ENCODE data around the gene LDLRAP1.

The LDLRAP1 gene

DNA sequence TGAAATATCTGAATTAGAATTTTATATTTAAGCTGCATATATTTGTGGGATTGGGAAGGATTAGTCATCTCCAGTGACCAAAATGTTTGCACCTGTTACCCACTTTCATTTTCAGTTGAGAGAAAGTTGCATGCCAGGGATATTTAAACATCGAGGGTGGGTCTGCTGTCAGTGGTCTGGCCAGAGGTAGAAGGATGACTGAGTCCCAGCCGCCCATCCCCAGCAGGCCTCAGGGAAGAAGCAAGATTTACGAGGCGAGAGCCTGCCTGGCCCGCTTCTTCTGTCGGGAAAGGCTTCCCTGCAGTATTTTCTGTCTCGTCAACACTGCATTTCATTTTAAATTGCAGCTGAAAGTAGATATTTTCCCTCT, 71.8 kb downstream of the LDLRAP1 start:
- Histone ChIP-seq H3K27ac (no peak overlapping the region), H3K4me2 (peak overlapping the region in 10 of 11 experiments; percentile 99 to 100 (median 100); a peak in 17 of 22 replicates), H3K27me3 (peaks cover 23 to 40% (median 32%) of the 10 kb centered on the region in 11 experiments), H4K20me1 (peaks cover 0 to 34% (median 11%) of the 10 kb centered on the region in 11 experiments; a peak in 13 of 22 replicates), H3K9me3 (replicated peaks in 1 of 11) (no peaks in the 10 kb centered on the region), H3K36me3 (no peaks in the 10 kb centered on the region), H3K4me1 (peaks cover 11 to 49% (median 30%) of the 10 kb centered on the region in 10 experiments), H3K4me3 (no peak overlapping the region), H3K9ac (no peak overlapping the region)
- no peak for TF ChIP-seq Cebpa-rat (IDR thresholded peaks at IDR 0.05)

- Histone ChIP-seq H3K4me1 (peaks cover 11 to 49% (median 30%) of the 10 kb centered on the region in 10 experiments), H3K27ac (peak overlapping the region in 2 of 11 experiments; percentile 64; a peak in 4 of 22 replicates)
These were observed 72.2 kb downstream of the LDLRAP1 start for GRCh38 chr1:25615563-25616094.

DNA sequence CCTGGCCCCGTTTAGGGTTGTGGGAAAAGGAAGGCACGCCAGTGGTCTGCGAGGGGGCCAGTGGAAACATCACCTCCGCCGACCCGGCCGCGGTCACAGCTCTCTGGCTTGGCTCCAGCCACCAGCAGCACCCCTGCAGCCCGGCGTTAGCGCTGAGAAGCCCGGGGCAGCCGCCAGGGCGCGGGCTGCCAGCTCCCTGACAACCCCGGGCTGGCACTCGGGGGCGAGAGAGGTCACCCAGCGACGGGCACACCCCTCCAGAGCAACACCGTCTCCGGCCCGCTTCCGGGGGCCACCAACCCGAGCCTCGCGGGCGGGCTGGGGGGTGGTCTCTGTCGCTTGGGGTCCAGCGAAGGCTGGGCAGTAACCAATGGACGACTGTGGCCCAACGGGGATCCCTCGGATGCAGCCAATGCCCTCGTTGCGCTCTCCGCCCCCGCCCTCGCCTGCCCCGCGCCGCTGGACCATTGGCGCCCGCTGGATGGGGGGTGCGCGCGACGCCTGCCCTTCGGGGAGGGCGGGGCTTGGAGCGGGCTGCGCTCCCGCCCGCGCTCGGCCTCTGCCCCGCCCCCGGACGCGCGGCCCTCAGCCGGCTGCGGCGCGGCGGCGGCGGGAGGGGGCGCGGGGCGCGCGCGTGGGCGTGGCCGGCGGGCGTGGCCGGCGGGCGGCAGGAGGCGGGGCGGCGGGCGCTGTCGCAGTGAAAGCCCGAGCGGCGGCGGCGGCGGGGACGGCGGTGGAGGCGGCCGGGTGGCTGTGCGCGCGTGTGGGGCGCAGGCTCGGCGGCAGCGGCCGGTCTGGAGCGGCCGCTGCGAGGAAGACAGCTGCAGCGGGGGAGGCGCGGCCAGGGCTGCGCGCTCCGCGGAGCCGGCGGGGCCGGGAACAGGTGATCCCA, 72.9 kb downstream of the LDLRAP1 start, which contains the start of gene MAN1C1:
Gene MAN1C1 (plus strand): TSS at position 697 of the 892 bp plus-strand sequence. CDS start 1,007 bp downstream, outside the sequence.
- peaks cover 23 to 49% (median 32%) of the 10 kb centered on the region in 11 experiments for H3K27me3 ChIP-seq
- no peak for TF ChIP-seq Cebpa-rat (IDR thresholded peaks at IDR 0.05)
- H3K9ac ChIP-seq, result peak within 1 kb of the TSS; percentile 59 to 81 (median 74)
- H3K4me1 ChIP-seq, result peaks cover 11 to 42% (median 30%) of the 10 kb centered on the region in 10 experiments
- no peaks in the 10 kb centered on the region for H3K9me3 ChIP-seq (replicated peaks in 1 of 11)
- no peaks in the 10 kb centered on the region for H3K36me3 ChIP-seq
- peak within 1 kb of the TSS in 9 of 11 experiments; percentile 16 to 64 (median 47); a peak in 19 of 22 replicates for H3K27ac ChIP-seq
- peak within 1 kb of the TSS; percentile 97 to 100 (median 100) for H3K4me2 ChIP-seq
- peak within 1 kb of the TSS; percentile 69 to 82 (median 75) for H3K4me3 ChIP-seq
- peaks cover 0 to 38% (median 11%) of the 10 kb centered on the region in 11 experiments; a peak in 13 of 22 replicates for H4K20me1 ChIP-seq

More at GRCh38 chr1:25615563-25616094, 72.2 kb downstream of the LDLRAP1 start:
- H3K9ac ChIP-seq, result peak overlapping the region in 8 of 11 experiments; percentile 51 to 72 (median 69); a peak in 13 of 22 replicates
- peak overlapping the region; percentile 69 to 82 (median 75) for H3K4me3 ChIP-seq
- H3K9me3 ChIP-seq (replicated peaks in 1 of 11), result no peaks in the 10 kb centered on the region
- no peak for TF ChIP-seq Cebpa-rat (IDR thresholded peaks at IDR 0.05)
- H3K36me3 ChIP-seq, result no peaks in the 10 kb centered on the region
- peaks cover 0 to 38% (median 11%) of the 10 kb centered on the region in 11 experiments; a peak in 13 of 22 replicates for H4K20me1 ChIP-seq
- H3K4me2 ChIP-seq, result peak overlapping the region; percentile 97 to 100 (median 100)
- H3K27me3 ChIP-seq, result peaks cover 23 to 45% (median 32%) of the 10 kb centered on the region in 11 experiments

- no peaks in the 10 kb centered on the region for H3K9me3 ChIP-seq (replicated peaks in 1 of 11)
- H3K4me1 ChIP-seq, result peaks cover 11 to 42% (median 30%) of the 10 kb centered on the region in 10 experiments
- H3K9ac ChIP-seq, result peak overlapping the region; percentile 59 to 81 (median 74)
- no peak for TF ChIP-seq Cebpa-rat (IDR thresholded peaks at IDR 0.05)
- H3K36me3 ChIP-seq, result no peaks in the 10 kb centered on the region
- H3K27ac ChIP-seq, result peak overlapping the region in 9 of 11 experiments; percentile 11 to 44 (median 26); a peak in 13 of 22 replicates
- peaks cover 0 to 38% (median 11%) of the 10 kb centered on the region in 11 experiments; a peak in 13 of 22 replicates for H4K20me1 ChIP-seq
- peak overlapping the region; percentile 69 to 82 (median 75) for H3K4me3 ChIP-seq
- peaks cover 23 to 53% (median 32%) of the 10 kb centered on the region in 11 experiments for H3K27me3 ChIP-seq
- peak overlapping the region; percentile 97 to 100 (median 100) for H3K4me2 ChIP-seq
These were observed 73.7 kb downstream of the LDLRAP1 start for GRCh38 chr1:25616987-25617624.

GRCh38 chr1:25617625-25618432, 74.4 kb downstream of the LDLRAP1 start:
- Histone ChIP-seq H3K4me3 (peak overlapping the region; percentile 69 to 82 (median 75)), H3K4me1 (peaks cover 11 to 42% (median 30%) of the 10 kb centered on the region in 10 experiments), H3K9me3 (replicated peaks in 1 of 11) (no peaks in the 10 kb centered on the region), H3K9ac (peak overlapping the region; percentile 59 to 81 (median 74)), H3K27ac (peak overlapping the region in 9 of 11 experiments; percentile 11 to 44 (median 26); a peak in 10 of 22 replicates), H3K36me3 (no peaks in the 10 kb centered on the region), H4K20me1 (peaks cover 0 to 45% (median 11%) of the 10 kb centered on the region in 11 experiments; a peak in 13 of 22 replicates), H3K27me3 (peaks cover 23 to 53% (median 32%) of the 10 kb centered on the region in 11 experiments), H3K4me2 (peak overlapping the region; percentile 97 to 100 (median 100))
- TF ChIP-seq Cebpa-rat (IDR thresholded peaks at IDR 0.05), result no peak

- peaks cover 0 to 51% (median 11%) of the 10 kb centered on the region in 11 experiments; a peak in 13 of 22 replicates for H4K20me1 ChIP-seq
- H3K4me1 ChIP-seq, result peaks cover 11 to 42% (median 30%) of the 10 kb centered on the region in 10 experiments
- peak overlapping the region in 10 of 11 experiments; percentile 97 to 100 (median 100); a peak in 17 of 22 replicates for H3K4me2 ChIP-seq
- peak overlapping the region in 4 of 10 experiments; percentile 74 to 82 (median 80); a peak in 5 of 20 replicates for H3K4me3 ChIP-seq
- no peak overlapping the region for H3K27ac ChIP-seq
- H3K27me3 ChIP-seq, result peaks cover 23 to 53% (median 32%) of the 10 kb centered on the region in 11 experiments
- H3K36me3 ChIP-seq, result no peaks in the 10 kb centered on the region
- no peak for TF ChIP-seq Cebpa-rat (IDR thresholded peaks at IDR 0.05)
- peak overlapping the region in 1 of 11 experiments; percentile 81; a peak in 3 of 22 replicates for H3K9ac ChIP-seq
- no peaks in the 10 kb centered on the region for H3K9me3 ChIP-seq (replicated peaks in 1 of 11)
These were observed 75.0 kb downstream of the LDLRAP1 start for GRCh38 chr1:25618433-25618808.
